Neural progenitor cell (in vitro differentiated cells): ENCODE measurements around the gene SPOCK1.

Experiments
- EZH2phosphoT487 ChIP-seq: fragments of 200-600 bp; sonication (generic); IDR thresholded peaks from 2 replicates; pipeline ENCODE4 v1.6.1; 2017; ENCODE audit warnings: antibody characterized with exemption
- TF ChIP-seq, protein P1 (sequence below): fragments of 200-600 bp; sonication (generic); IDR thresholded peaks from 2 replicates; pipeline ENCODE4 v1.5.1; 2017; ENCODE audit warnings: antibody characterized with exemption, mild to moderate bottlenecking

DNA sequence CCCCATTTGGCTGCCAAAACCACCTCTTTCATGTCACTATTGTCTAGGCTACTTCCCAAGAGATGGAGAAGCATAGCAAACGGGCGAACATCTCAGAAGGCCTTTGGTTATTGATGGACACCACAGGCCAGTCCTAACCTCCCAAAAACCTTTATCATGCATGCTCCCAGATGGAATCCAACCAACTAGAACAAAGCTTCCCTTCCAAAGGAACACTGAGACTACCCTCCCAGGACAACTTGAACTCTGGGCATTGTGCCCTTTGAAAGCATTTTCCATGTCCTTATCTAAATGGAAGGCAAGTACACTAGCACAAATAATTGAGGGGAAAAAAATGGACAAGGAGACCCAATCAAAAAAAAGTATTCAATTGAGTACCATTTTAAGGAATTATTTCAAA is 65.6 kb downstream of the SPOCK1 start:
- TF ChIP-seq EZH2phosphoT487: no peak
- TF ChIP-seq, protein P1, sequence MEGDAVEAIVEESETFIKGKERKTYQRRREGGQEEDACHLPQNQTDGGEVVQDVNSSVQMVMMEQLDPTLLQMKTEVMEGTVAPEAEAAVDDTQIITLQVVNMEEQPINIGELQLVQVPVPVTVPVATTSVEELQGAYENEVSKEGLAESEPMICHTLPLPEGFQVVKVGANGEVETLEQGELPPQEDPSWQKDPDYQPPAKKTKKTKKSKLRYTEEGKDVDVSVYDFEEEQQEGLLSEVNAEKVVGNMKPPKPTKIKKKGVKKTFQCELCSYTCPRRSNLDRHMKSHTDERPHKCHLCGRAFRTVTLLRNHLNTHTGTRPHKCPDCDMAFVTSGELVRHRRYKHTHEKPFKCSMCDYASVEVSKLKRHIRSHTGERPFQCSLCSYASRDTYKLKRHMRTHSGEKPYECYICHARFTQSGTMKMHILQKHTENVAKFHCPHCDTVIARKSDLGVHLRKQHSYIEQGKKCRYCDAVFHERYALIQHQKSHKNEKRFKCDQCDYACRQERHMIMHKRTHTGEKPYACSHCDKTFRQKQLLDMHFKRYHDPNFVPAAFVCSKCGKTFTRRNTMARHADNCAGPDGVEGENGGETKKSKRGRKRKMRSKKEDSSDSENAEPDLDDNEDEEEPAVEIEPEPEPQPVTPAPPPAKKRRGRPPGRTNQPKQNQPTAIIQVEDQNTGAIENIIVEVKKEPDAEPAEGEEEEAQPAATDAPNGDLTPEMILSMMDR: no peak
